Measurements from ENCODE around the gene ZKSCAN7.

GRCh38 chr3:44516230-44516629, 38.8 kb upstream of the ZKSCAN7 start:
- no peak for TF ChIP-seq CTCF (IDR thresholded peaks at IDR 0.05; ENCODE audit: insufficient read depth, low read length, poor library complexity, severe bottlenecking)
- TF ChIP-seq EZH2phosphoT487 (conservative IDR thresholded peaks at IDR 0.05; ENCODE audit: low read length) = no peak
